ENCODE measurements around the gene COLGALT1. TPM values are rescaled to one million over a fixed set of nuclear protein-coding genes. Genes with fewer than 3 reads are reported as not detected.
A peak's percentile ranks its signal among the peaks of the same experiment; 100 is the strongest.

COLGALT1 gene
- total and polyA plus RNA-seq, 9 of the 15 experiments (the other 6 are each of a cell fraction or from before 2014, with no cell fraction given): 4.9 to 119 (median 82.6) TPM

DNA sequence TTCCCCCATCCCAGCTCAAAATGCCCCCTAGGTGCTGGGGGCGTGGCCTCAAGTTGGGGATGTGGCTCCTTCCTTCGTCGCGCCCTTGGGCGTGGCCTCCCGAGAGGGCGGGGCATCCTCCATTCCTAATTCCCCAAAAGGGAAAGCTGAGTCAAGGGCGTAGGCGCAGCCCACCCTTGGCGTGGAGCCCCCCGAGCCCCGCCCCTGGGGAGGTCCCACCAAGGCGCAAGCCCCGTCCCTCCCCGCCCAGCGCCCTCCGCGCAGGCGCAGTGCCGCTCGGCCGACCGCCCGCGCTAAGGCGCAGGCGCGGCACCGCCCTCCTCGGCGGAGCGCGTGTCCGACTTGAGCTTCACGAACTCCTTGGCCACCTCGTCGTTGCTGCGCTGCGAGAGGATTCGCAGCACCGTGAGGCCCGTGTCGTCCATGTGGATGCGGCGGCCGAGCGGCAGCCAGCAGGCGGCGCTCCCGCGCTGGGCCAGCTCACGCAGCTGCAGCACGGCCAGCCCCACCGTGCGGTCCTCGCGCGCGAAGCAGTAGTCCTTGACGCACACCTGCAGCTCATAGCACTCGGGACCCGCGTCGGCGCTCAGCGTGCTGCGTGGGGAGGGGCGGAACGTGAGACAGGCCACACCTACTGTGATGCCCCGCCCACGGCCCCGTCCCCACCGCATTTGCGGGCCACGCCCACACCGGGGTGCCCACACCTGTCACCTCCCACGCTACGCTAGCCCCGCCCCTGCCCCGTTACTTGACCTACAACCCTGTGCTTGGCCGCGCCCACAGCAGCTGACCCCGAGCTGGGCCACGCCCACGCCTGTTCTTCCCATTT is 50.5 kb downstream of the COLGALT1 start (continued):
- TF ChIP-seq, protein P1, sequence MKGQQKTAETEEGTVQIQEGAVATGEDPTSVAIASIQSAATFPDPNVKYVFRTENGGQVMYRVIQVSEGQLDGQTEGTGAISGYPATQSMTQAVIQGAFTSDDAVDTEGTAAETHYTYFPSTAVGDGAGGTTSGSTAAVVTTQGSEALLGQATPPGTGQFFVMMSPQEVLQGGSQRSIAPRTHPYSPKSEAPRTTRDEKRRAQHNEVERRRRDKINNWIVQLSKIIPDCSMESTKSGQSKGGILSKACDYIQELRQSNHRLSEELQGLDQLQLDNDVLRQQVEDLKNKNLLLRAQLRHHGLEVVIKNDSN (CRISPR knock-in tag; IDR thresholded peaks at IDR 0.05): peak; percentile 79
- TF ChIP-seq ERF (CRISPR knock-in tag; IDR thresholded peaks at IDR 0.05) (peak; percentile 88), GATAD2A (IDR thresholded peaks at IDR 0.05) (0 out of 2 replicates have a peak, but pooled peaks have one; percentile 32), ZNF263 (CRISPR knock-in tag; IDR thresholded peaks at IDR 0.05; ENCODE audit: borderline replicate concordance) (peak; percentile 82; the same call in 1 of the 2 replicates), ZNF717 (CRISPR knock-in tag; IDR thresholded peaks at IDR 0.05) (no peak), YBX1 (IDR thresholded peaks at IDR 0.05) (no peak), ZNF79 (CRISPR knock-in tag; IDR thresholded peaks at IDR 0.05; ENCODE audit: low read depth) (no peak), TAF1 (IDR thresholded peaks at IDR 0.05; ENCODE audit: control insufficient read depth, extremely low read depth, insufficient read depth, low read length, severe bottlenecking) (peak; percentile 14), U2AF1 (optimal IDR thresholded peaks at IDR 0.05; ENCODE audit: low read depth, low read length) (peak; percentile 65), ARID4B (CRISPR knock-in tag; IDR thresholded peaks at IDR 0.05) (peak; percentile 98), MXD1 (CRISPR knock-in tag; IDR thresholded peaks at IDR 0.05; ENCODE audit: borderline replicate concordance, poor library complexity, severe bottlenecking) (no peak), MBD2 (IDR thresholded peaks at IDR 0.05; ENCODE audit: borderline replicate concordance, low read depth) (0 out of 2 replicates have a peak, but pooled peaks have one; percentile 34), KAT2B (IDR thresholded peaks at IDR 0.05; ENCODE audit: low read depth, low read length) (no peak), ZNF347 (CRISPR knock-in tag; IDR thresholded peaks at IDR 0.05; ENCODE audit: low read depth) (no peak), NFRKB (IDR thresholded peaks at IDR 0.05; ENCODE audit: low read depth) (no peak), KLF6 (CRISPR knock-in tag; IDR thresholded peaks at IDR 0.05; ENCODE audit: borderline replicate concordance) (no peak), LEF1 (IDR thresholded peaks at IDR 0.05) (no peak), CHD4 (IDR thresholded peaks at IDR 0.05; ENCODE audit: insufficient read depth, insufficient replicate concordance, low read depth, low read length, poor library complexity, severe bottlenecking) (no peak)
- TF ChIP-seq, protein P2, sequence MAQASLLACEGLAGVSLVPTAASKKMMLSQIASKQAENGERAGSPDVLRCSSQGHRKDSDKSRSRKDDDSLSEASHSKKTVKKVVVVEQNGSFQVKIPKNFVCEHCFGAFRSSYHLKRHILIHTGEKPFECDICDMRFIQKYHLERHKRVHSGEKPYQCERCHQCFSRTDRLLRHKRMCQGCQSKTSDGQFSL (CRISPR knock-in tag; IDR thresholded peaks at IDR 0.05): peak; percentile 81; the same call in 1 of the 2 replicates
- TF ChIP-seq, protein P2 (tag; IDR thresholded peaks at IDR 0.05): no peak

Data from K562 (cell line).